Measurements from ENCODE around the gene ASB3. TPM values are rescaled to one million over a fixed set of nuclear protein-coding genes. Genes with fewer than 3 reads are reported as not detected.
A peak's percentile ranks its signal among the peaks of the same experiment; 100 is the strongest.

The ASB3 gene
- total and polyA plus RNA-seq, 9 of the 15 experiments (the other 6 are each of a cell fraction or from before 2014, with no cell fraction given): 13.6 to 35.3 (median 18.7) TPM

GRCh38 chr2:53769318-53769945 is 17.3 kb downstream of the ASB3 start:
- FAIRE-seq (no peak), ATAC-seq (peak; percentile 47), DNase-seq (ENCODE audit: extremely low read depth in 1 of 4, low spot score in 3 of 4) (peak in 2 of 4 experiments; percentile 28 to 52)
- Histone ChIP-seq H3K36me3 (ENCODE audit: control insufficient read depth, insufficient read depth, low read length) (peaks cover 19% of the 10 kb centered on the region), H3K9ac (ENCODE audit: insufficient read depth in 1 of 2, low read depth in 2 of 2, low read length in 2 of 2) (peak overlapping the region; percentile 65 to 83; a peak in 3 of 4 replicates), H3K4me1 (replicated peaks in 1 of 2; ENCODE audit: control insufficient read depth in 2 of 2, insufficient read depth in 2 of 2, low read length in 2 of 2) (peaks cover 0 to 34% of the 10 kb centered on the region in 2 experiments; a peak in 3 of 5 replicates), H3K79me2 (ENCODE audit: control insufficient read depth, insufficient read depth, low read length) (peaks cover 80% of the 10 kb centered on the region), H4K20me1 (replicated peaks; ENCODE audit: control insufficient read depth, insufficient read depth, low read length) (no peaks in the 10 kb centered on the region; the same call in 1 of the 2 replicates), H2AFZ (ENCODE audit: low read depth, low read length) (0 out of 2 replicates have a peak overlapping the region, but pooled peaks have one; percentile 12), H3K4me2 (ENCODE audit: insufficient read depth, low read length) (peak overlapping the region; percentile 83), H3K4me3 (peak overlapping the region; percentile 62; the same call in 1 of the 2 replicates), H3K27me3 (ENCODE audit: control insufficient read depth in 2 of 2, insufficient read depth in 2 of 2, low read length in 2 of 2) (no peaks in the 10 kb centered on the region), H3K9me1 (ENCODE audit: control insufficient read depth, insufficient read depth, low read length) (no peaks in the 10 kb centered on the region), H3K27ac (ENCODE audit: extremely low read depth, low read depth, low read length) (peak overlapping the region; percentile 11; the same call in 1 of the 3 replicates), H3K9me3 (replicated peaks; ENCODE audit: control insufficient read depth, insufficient read depth, low read depth, low read length) (no peaks in the 10 kb centered on the region)
- BruUV-seq (replicated peaks): no TSS peak
- 10% methylated on average over 15 of the region's 15 CpGs for WGBS (ENCODE audit: insufficient coverage, low coverage, missing lambda C conversion rate)
- intact Hi-C loops (cut with micrococcal nuclease): loop anchor here (5.0 kb wide), 1 partner anchor 102 kb away; no protein-coding TSS in a partner anchor
- ChIA-PET POLR2A (interaction anchor here (1.5 to 4.3 kb wide), 3 partner anchors 8 to 136 kb away, joined by 6 to 45 read pairs (median 32); partner anchors contain the start of genes ASB3 and ERLEC1), CTCF (ENCODE audit: low intra/inter-chr PET ratio) (no interaction called here)
- in situ Hi-C loops (cut with MboI): no loop called here
- TF ChIP-seq MEIS2 (IDR thresholded peaks at IDR 0.05; ENCODE audit: partially characterized antibody): peak; percentile 86
- no peak for TF ChIP-seq RBM17 (IDR thresholded peaks at IDR 0.05; ENCODE audit: borderline replicate concordance, low read depth, low read length)
- TF ChIP-seq USF1 (CRISPR knock-in tag; IDR thresholded peaks at IDR 0.05): no peak
- TF ChIP-seq HDAC8 (tag; IDR thresholded peaks at IDR 0.05): no peak
- no peak for TF ChIP-seq CGGBP1 (CRISPR knock-in tag; IDR thresholded peaks at IDR 0.05)
- TF ChIP-seq CREB3L1 (IDR thresholded peaks at IDR 0.05; ENCODE audit: borderline replicate concordance, low read depth): 0 out of 2 replicates have a peak, but pooled peaks have one; percentile 24
- no peak for TF ChIP-seq RAD21 (CRISPR knock-in tag; conservative IDR thresholded peaks at IDR 0.05 in 1 of 2, IDR thresholded peaks at IDR 0.05 in 1 of 2)
- TF ChIP-seq KHSRP (IDR thresholded peaks at IDR 0.05): no peak
- no peak for TF ChIP-seq ZNF551 (CRISPR knock-in tag; IDR thresholded peaks at IDR 0.05)
- no peak for TF ChIP-seq CBFA2T2 (conservative IDR thresholded peaks at IDR 0.05)
- TF ChIP-seq JUNB (CRISPR knock-in tag; conservative IDR thresholded peaks at IDR 0.05): no peak
- 0 out of 2 replicates have a peak, but pooled peaks have one; percentile 53 for TF ChIP-seq ZNF583 (CRISPR knock-in tag; IDR thresholded peaks at IDR 0.05)
- TF ChIP-seq KDM1A (IDR thresholded peaks at IDR 0.05): peak; percentile 81 to 83
- TF ChIP-seq ZNF589 (CRISPR knock-in tag; IDR thresholded peaks at IDR 0.05; ENCODE audit: low read depth): no peak
- TF ChIP-seq TRIM24 (IDR thresholded peaks at IDR 0.05): peak in 1 of 2 experiments; percentile 33; a peak in 1 of 4 replicates
- TF ChIP-seq CEBPB (tag; IDR thresholded peaks at IDR 0.05): peak; percentile 92
- TF ChIP-seq TAF7 (tag; IDR thresholded peaks at IDR 0.05): no peak
- 0 out of 2 replicates have a peak, but pooled peaks have one; percentile 24 for TF ChIP-seq ADNP (tag; IDR thresholded peaks at IDR 0.05)
- TF ChIP-seq MAFF (IDR thresholded peaks at IDR 0.05; ENCODE audit: low read length): peak; percentile 46; the same call in 1 of the 2 replicates
- TF ChIP-seq CEBPG (CRISPR knock-in tag; IDR thresholded peaks at IDR 0.05): peak; percentile 87
- TF ChIP-seq CEBPG (tag; conservative IDR thresholded peaks at IDR 0.05 in 1 of 2, IDR thresholded peaks at IDR 0.05 in 1 of 2): peak; percentile 62 to 80; a peak in 3 of 4 replicates
- no peak for TF ChIP-seq COPS2 (conservative IDR thresholded peaks at IDR 0.05)
